Fibroblast of lung (primary cell): ENCODE data around the gene ZNF211.

Experiments
- EZH2 ChIP-seq: IDR thresholded peaks from 2 replicates; pipeline ENCODE4 v1.5.1; 2012; ENCODE audit warnings: low read length, control low read depth, mild to moderate bottlenecking; ENCODE audit errors: missing control alignments
- TF ChIP-seq, protein P1 (sequence below), 2 donors: IDR thresholded peaks in 1 of 2; conservative IDR thresholded peaks in 1 of 2; 1 replicate in 1 of 2; 2 replicates in 1 of 2; pipeline ENCODE4 v1.5.1; 2011 to 2012; ENCODE audit warnings: low read length in 2 of 2, control low read depth in 1 of 2, inconsistent platforms in 1 of 2, low read depth in 1 of 2, mild to moderate bottlenecking in 1 of 2

DNA sequence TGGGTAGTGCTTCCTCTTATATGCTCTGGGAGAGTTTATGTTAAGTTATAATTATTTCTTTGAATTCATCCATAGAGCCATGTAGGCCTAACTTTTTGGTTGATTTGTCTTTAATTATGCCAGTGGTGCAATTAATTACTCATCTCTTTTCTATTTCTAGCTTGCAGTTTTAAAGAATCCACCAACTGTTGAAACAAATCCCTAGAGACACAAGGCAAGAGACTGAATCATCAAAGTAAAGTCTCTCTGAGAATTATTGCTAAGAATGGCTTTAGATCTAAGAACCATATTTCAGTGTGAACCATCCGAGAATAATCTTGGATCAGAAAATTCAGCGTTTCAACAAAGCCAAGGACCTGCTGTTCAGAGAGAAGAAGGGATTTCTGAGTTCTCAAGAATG is 42.9 kb downstream of the ZNF211 start:
- TF ChIP-seq EZH2 = no peak
- TF ChIP-seq, protein P1, sequence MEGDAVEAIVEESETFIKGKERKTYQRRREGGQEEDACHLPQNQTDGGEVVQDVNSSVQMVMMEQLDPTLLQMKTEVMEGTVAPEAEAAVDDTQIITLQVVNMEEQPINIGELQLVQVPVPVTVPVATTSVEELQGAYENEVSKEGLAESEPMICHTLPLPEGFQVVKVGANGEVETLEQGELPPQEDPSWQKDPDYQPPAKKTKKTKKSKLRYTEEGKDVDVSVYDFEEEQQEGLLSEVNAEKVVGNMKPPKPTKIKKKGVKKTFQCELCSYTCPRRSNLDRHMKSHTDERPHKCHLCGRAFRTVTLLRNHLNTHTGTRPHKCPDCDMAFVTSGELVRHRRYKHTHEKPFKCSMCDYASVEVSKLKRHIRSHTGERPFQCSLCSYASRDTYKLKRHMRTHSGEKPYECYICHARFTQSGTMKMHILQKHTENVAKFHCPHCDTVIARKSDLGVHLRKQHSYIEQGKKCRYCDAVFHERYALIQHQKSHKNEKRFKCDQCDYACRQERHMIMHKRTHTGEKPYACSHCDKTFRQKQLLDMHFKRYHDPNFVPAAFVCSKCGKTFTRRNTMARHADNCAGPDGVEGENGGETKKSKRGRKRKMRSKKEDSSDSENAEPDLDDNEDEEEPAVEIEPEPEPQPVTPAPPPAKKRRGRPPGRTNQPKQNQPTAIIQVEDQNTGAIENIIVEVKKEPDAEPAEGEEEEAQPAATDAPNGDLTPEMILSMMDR (conservative IDR thresholded peaks at IDR 0.05 in 1 of 2, IDR thresholded peaks at IDR 0.05 in 1 of 2; ENCODE audit: low read depth in 1 of 2, low read length in 2 of 2) = no peak
